GM18868 (cell line): Measurements from ENCODE around the gene SLC30A3.

Source experiments
- ATAC-seq: cut with Tn5 transposase; IDR thresholded peaks from one replicate; pipeline ENCODE4 v1.9.1; 2021; ENCODE audit warnings: mild to moderate bottlenecking, moderate library complexity; ENCODE audit not compliant: unreplicated experiment

The SLC30A3 gene

DNA sequence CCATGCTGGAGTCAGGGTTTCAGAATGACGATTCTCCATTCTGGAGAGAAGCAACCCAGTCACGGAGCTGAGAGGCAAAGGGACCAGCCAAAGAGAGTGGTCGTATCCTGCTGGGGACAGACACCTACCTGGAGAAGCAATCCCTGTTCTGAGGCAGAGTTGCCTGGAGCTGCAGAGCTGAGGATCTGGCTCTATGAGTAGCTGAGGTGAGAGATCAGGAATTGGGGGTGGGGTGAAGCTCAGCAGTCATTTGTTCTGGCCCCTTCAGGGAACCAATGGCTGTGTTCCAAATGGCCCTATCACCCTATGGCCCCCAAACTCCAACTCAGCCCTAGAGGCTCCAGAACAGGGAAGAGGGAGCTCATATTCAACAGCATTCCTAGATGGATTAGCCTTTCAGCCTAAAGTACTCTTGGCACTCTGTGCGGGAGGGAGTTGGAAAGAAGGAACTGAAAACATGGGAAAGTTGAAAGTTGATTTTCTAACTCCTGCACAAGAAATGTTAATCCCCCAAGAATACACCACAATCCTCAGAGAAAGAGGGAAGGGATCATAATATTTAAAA lies 54.3 kb downstream of the SLC30A3 start:
- ATAC-seq: no peak

DNA sequence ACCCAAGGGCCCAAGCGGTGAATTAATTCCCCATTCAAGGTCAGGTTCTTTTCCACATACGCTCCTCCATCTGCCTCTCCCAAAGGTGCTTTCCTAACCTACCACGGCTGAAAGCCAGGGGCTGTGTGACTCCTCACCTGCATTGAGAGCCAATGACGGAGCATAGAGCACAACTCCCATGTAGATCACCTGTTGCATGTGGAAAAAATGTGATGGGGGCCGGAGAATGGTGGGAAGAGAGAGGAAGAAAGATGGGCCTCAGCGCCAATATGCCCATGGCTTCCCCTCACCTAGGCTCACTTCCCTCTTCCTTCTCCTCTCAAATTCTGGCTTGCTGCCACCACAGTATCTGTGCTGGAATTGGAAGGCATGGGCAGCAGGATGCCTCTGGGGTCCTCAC lies 56.5 kb downstream of the SLC30A3 start:
- no peak for ATAC-seq

DNA sequence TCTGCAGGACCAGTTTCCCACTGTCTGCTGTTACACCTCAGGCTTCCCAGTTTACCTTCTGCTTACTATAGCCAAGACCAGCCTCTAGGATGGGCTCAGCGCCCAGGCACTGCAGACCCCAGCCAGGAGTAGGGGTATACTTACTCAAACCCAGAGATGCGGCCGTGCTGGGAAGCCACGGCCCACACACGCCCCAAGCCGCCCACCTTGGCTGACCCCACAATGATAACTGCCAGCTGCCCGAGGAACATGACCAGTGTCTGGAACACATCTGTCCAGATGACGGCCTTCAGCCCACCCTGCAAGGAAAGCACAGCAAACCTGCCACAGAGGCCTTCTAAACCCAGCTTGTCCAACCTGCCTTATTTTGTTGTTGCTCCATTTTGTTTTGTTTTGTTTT lies 57.6 kb downstream of the SLC30A3 start:
- ATAC-seq: no peak

DNA sequence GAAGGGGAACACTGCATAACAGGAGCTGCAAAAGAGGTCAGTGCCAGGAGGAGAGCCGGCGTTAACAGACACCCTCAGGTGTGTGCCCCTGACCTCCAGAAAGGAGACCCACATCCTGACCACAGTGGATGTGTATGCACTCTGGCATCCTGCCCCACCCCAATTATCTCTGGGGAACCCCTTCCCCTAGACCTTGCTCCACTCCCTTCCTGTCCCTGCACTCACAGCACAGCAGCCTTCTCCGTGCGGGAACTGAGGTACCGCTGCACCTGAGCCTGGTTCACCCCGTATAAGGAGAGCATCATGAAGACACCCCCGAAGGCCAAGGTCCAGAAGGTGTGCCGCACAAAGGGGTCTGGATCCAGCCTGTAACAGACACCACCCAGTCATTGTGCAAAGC lies 58.3 kb downstream of the SLC30A3 start:
- ATAC-seq: no peak

DNA sequence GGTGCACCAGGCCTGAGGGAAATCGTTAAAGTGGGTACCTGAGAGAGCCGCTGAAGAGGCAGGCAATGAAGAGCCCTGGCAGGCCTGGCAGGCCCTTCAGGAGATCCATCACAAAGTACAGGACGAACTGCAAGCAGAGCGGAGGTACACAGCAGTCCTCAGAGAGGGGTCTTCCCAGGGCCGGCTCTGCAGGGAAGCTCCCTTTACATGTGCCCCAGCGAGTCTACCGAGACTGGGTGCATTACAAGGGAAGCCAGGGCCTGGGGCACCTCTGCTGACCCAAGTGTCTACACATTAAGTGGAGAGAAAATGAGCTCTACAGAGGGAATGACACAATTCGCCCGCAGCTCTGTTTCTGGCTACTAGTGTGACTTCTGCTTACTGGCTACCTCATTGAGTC lies 59.1 kb downstream of the SLC30A3 start:
- no peak for ATAC-seq
